ENCODE measurements around the gene ACBD5.

- TF ChIP-seq CTCF (IDR thresholded peaks at IDR 0.05) (no peak), POLR2A (IDR thresholded peaks at IDR 0.05) (no peak), POLR2AphosphoS5 (IDR thresholded peaks at IDR 0.05) (no peak), EP300 (IDR thresholded peaks at IDR 0.05) (no peak)
These were observed 534 bp upstream of the ACBD5 start for GRCh38 chr10:27241010-27241651.

All from stomach (tissue), 4 donors.